Karpas-422 (cell line): Measurements from ENCODE around the gene ANKHD1. TPM values are rescaled to one million over a fixed set of nuclear protein-coding genes. Genes with fewer than 3 reads are reported as not detected.
A peak's percentile ranks its signal among the peaks of the same experiment; 100 is the strongest.

Source experiments
- DNase-seq: peaks from one replicate; pipeline ENCODE4 v3.0.0-alpha.2; 2015
- H2AFZ ChIP-seq: fragments of 200-600 bp; sonication (generic); 2 replicates; pipeline ENCODE4 v1.6.1; 2014; ENCODE audit warnings: antibody characterized with exemption, low read length, mixed read lengths
- H3K27ac ChIP-seq: fragments of 200-600 bp; sonication (generic); 2 replicates; pipeline ENCODE4 v1.5.1; 2014; ENCODE audit warnings: mild to moderate bottlenecking, low read length, moderate library complexity
- H3K27me3 ChIP-seq: fragments of 200-600 bp; sonication (generic); 2 replicates; pipeline ENCODE4 v1.6.1; 2014; ENCODE audit warnings: low read length, mixed read lengths
- H3K36me3 ChIP-seq: fragments of 200-600 bp; sonication (generic); 2 replicates; pipeline ENCODE4 v1.6.1; 2014; ENCODE audit warnings: low read length, mixed read lengths; ENCODE audit not compliant: insufficient read depth
- H3K4me1 ChIP-seq: fragments of 200-600 bp; sonication (generic); 2 replicates; pipeline ENCODE4 v1.6.1; 2014; ENCODE audit warnings: mild to moderate bottlenecking, low read length, mixed read lengths
- H3K4me2 ChIP-seq: fragments of 200-600 bp; sonication (generic); 2 replicates; pipeline ENCODE4 v1.6.1; 2014; ENCODE audit warnings: low read length, low read depth, mild to moderate bottlenecking; ENCODE audit not compliant: poor library complexity, severe bottlenecking
- H3K4me3 ChIP-seq: fragments of 200-600 bp; sonication (generic); 2 replicates; pipeline ENCODE4 v1.5.1; 2014; ENCODE audit warnings: mild to moderate bottlenecking, antibody characterized with exemption, low read length, mixed read lengths
- H3K79me2 ChIP-seq: fragments of 200-600 bp; sonication (generic); 2 replicates; pipeline ENCODE4 v1.6.1; 2014; ENCODE audit warnings: mild to moderate bottlenecking, low read length, mixed read lengths
- H3K9ac ChIP-seq: fragments of 200-600 bp; sonication (generic); 2 replicates; pipeline ENCODE4 v1.6.0; 2014; ENCODE audit warnings: low read length
- H3K9me2 ChIP-seq: fragments of 200-600 bp; sonication (generic), shearing (Covaris generic); replicated peaks from 2 replicates; pipeline ENCODE4 v1.6.0; 2014; ENCODE audit warnings: mild to moderate bottlenecking, low read length, moderate library complexity; ENCODE audit not compliant: insufficient read depth
- H3K9me3 ChIP-seq: fragments of 300-700, 200-600 bp; sonication (generic); 2 replicates; pipeline ENCODE4 v1.6.1; 2014; ENCODE audit warnings: low read length, mixed read lengths
- H4K20me1 ChIP-seq: fragments of 200-600 bp; sonication (generic); 2 replicates; pipeline ENCODE4 v1.6.1; 2014; ENCODE audit warnings: mild to moderate bottlenecking, antibody characterized with exemption, low read length, low read depth; ENCODE audit not compliant: insufficient read depth
- total RNA-seq: library from RNA; depleted of rRNA; stranded (reverse); fragments of >200 nt; shearing (Covaris generic); gene quantifications from 2 replicates; pipeline ENCODE4 v1.2.3, GENCODE V29; 2014; ENCODE audit warnings: low replicate concordance

ANKHD1 gene
- total RNA-seq, 1 experiment from 2014 or later = 110 TPM

- Histone ChIP-seq H3K9ac (peak overlapping the region; percentile 22; the same call in 1 of the 2 replicates), H3K9me2 (no peaks in the 10 kb centered on the region), H3K9me3 (no peaks in the 10 kb centered on the region)
These were observed 145.3 kb downstream of the ANKHD1 start for GRCh38 chr5:140546851-140547507.

GRCh38 chr5:140547508-140548299 lies 146.1 kb downstream of the ANKHD1 start, which contains the start of gene EIF4EBP3:
Gene EIF4EBP3, plus strand, starts transcription at chr5:140547662. Its CDS starts 76 bp downstream, at chr5:140547738.
- Histone ChIP-seq H2AFZ (no peak within 1 kb of the TSS), H3K79me2 (peaks cover 29% of the 10 kb centered on the region), H3K4me2 (peak within 1 kb of the TSS; percentile 68), H3K9ac (peak within 1 kb of the TSS; percentile 72), H4K20me1 (no peaks in the 10 kb centered on the region), H3K9me2 (no peaks in the 10 kb centered on the region), H3K9me3 (no peaks in the 10 kb centered on the region), H3K27me3 (no peaks in the 10 kb centered on the region), H3K36me3 (peaks cover 45% of the 10 kb centered on the region), H3K4me3 (peak within 1 kb of the TSS; percentile 51; the same call in 1 of the 2 replicates), H3K4me1 (peaks cover 24% of the 10 kb centered on the region), H3K27ac (peak within 1 kb of the TSS; percentile 48; the same call in 1 of the 2 replicates)
- DNase-seq = peak; percentile 94

More at GRCh38 chr5:140546851-140547507, 145.3 kb downstream of the ANKHD1 start:
- Histone ChIP-seq H3K27me3 (no peaks in the 10 kb centered on the region), H3K27ac (no peak overlapping the region), H4K20me1 (no peaks in the 10 kb centered on the region), H3K36me3 (peaks cover 46% of the 10 kb centered on the region), H2AFZ (no peak overlapping the region), H3K4me3 (no peak overlapping the region), H3K4me2 (peak overlapping the region; percentile 68), H3K79me2 (peaks cover 24% of the 10 kb centered on the region), H3K4me1 (peaks cover 24% of the 10 kb centered on the region)
- DNase-seq = no peak

DNA sequence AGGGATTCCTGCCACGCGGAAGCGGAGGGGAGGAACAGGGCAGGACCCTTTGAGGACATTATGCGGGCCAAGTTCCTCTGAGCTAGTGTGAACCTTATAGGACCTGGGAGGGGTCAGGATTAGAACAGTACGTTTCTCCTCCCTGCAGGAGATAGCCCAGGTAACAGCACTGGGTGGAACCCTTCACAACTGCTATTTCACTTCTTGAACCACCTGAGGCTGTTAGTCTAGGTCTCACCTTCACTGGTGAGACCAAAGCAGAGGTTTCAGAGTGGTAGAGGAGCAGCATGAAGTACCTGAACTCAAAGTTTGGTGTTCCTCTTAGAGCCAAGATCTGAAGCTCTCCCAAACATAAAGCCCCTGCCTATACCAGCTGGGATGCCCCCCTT lies 146.7 kb downstream of the ANKHD1 start:
- H3K27ac ChIP-seq = peak overlapping the region; percentile 48; the same call in 1 of the 2 replicates
- H4K20me1 ChIP-seq = no peaks in the 10 kb centered on the region
- peaks cover 26% of the 10 kb centered on the region for H3K4me1 ChIP-seq
- no peaks in the 10 kb centered on the region for H3K9me2 ChIP-seq
- H3K4me2 ChIP-seq = peak overlapping the region; percentile 68
- no peaks in the 10 kb centered on the region for H3K9me3 ChIP-seq
- no peak for DNase-seq
- peaks cover 48% of the 10 kb centered on the region for H3K36me3 ChIP-seq
- H3K9ac ChIP-seq = peak overlapping the region; percentile 72
- H3K4me3 ChIP-seq = peak overlapping the region; percentile 51; the same call in 1 of the 2 replicates
- no peak overlapping the region for H2AFZ ChIP-seq
- peaks cover 35% of the 10 kb centered on the region for H3K79me2 ChIP-seq
- no peaks in the 10 kb centered on the region for H3K27me3 ChIP-seq

GRCh38 chr5:140548791-140549190 lies 147.2 kb downstream of the ANKHD1 start:
- H3K4me2 ChIP-seq = no peak overlapping the region
- H3K36me3 ChIP-seq = peaks cover 48% of the 10 kb centered on the region
- H3K79me2 ChIP-seq = peaks cover 40% of the 10 kb centered on the region
- no peak overlapping the region for H2AFZ ChIP-seq
- H3K4me1 ChIP-seq = peaks cover 28% of the 10 kb centered on the region
- no peaks in the 10 kb centered on the region for H4K20me1 ChIP-seq
- H3K4me3 ChIP-seq = no peak overlapping the region
- H3K27me3 ChIP-seq = no peaks in the 10 kb centered on the region
- H3K9ac ChIP-seq = peak overlapping the region; percentile 72
- peak overlapping the region; percentile 48; the same call in 1 of the 2 replicates for H3K27ac ChIP-seq
- H3K9me3 ChIP-seq = no peaks in the 10 kb centered on the region
- no peaks in the 10 kb centered on the region for H3K9me2 ChIP-seq
- no peak for DNase-seq

DNA sequence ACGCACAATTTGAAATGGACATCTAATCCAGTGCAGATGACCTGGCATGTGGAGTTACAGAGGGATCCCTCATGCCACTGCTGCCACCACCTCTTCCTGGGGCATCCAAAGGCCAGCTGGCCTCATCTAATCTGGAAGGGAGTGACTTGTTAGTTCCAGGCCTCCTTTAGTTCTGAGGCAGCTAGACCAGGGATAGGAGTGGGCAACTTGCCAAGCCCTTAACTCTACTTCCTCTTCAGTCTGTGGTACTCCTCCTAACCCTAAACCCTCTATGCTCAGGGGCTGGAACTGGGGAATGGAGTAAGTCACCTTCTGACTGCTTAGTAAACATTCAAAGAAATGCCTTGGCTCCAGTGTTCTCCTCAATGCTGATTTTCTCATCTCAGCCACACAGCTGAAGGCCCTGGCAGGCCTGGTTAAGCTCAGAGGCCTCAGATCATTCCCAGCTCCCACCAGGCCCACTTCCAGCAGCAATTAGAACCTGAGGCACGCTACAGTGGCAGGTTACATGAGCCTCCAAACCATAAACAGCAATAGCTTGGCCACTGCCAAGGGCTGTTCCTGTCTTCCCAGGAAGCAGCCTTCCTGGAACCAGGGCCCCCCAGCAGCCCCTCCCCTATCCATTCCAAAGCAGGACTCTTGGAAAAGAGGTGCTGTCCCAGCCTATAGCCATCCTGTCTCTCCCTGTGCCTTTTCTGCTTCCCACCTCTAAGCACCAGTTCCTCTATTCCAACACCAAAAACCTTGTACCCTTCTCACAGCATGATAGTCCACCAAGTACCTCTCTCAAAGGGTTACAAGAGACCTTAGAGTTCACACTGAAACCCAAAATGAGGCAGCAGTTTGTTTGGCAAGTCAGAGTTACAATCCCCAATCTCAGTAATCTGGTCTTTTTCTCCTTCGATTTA lies 147.9 kb downstream of the ANKHD1 start:
- no peak overlapping the region for H3K4me2 ChIP-seq
- peaks cover 47% of the 10 kb centered on the region for H3K79me2 ChIP-seq
- H3K4me1 ChIP-seq = peaks cover 35% of the 10 kb centered on the region
- H2AFZ ChIP-seq = no peak overlapping the region
- H3K9me2 ChIP-seq = no peaks in the 10 kb centered on the region
- H3K27ac ChIP-seq = no peak overlapping the region
- DNase-seq = peak; percentile 59
- H3K9ac ChIP-seq = no peak overlapping the region
- H3K27me3 ChIP-seq = no peaks in the 10 kb centered on the region
- peaks cover 47% of the 10 kb centered on the region for H3K36me3 ChIP-seq
- H3K9me3 ChIP-seq = no peaks in the 10 kb centered on the region
- H3K4me3 ChIP-seq = no peak overlapping the region
- no peaks in the 10 kb centered on the region for H4K20me1 ChIP-seq

GRCh38 chr5:140550147-140551079 lies 148.8 kb downstream of the ANKHD1 start:
- Histone ChIP-seq H3K27me3 (no peaks in the 10 kb centered on the region), H3K4me3 (no peak overlapping the region), H3K9me3 (no peaks in the 10 kb centered on the region), H3K36me3 (peaks cover 46% of the 10 kb centered on the region), H3K4me1 (peaks cover 42% of the 10 kb centered on the region), H3K27ac (no peak overlapping the region), H4K20me1 (no peaks in the 10 kb centered on the region), H3K79me2 (peaks cover 56% of the 10 kb centered on the region), H3K9me2 (no peaks in the 10 kb centered on the region), H3K4me2 (no peak overlapping the region), H2AFZ (no peak overlapping the region), H3K9ac (no peak overlapping the region)
- no peak for DNase-seq

GRCh38 chr5:140551872-140552271 lies 150.2 kb downstream of the ANKHD1 start:
- Histone ChIP-seq H3K4me3 (no peak overlapping the region), H3K79me2 (peaks cover 71% of the 10 kb centered on the region), H3K4me1 (peaks cover 50% of the 10 kb centered on the region)

More at GRCh38 chr5:140551872-140552271, 150.2 kb downstream of the ANKHD1 start:
- Histone ChIP-seq H3K27me3 (no peaks in the 10 kb centered on the region), H3K4me2 (no peak overlapping the region), H3K27ac (no peak overlapping the region), H3K36me3 (peaks cover 47% of the 10 kb centered on the region), H2AFZ (no peak overlapping the region), H3K9me2 (no peaks in the 10 kb centered on the region), H3K9ac (no peak overlapping the region), H3K9me3 (no peaks in the 10 kb centered on the region), H4K20me1 (no peaks in the 10 kb centered on the region)
- no peak for DNase-seq
